GM12892 (cell line): ENCODE measurements around the gene PADI1.

ENCODE experiments used
- POLR2A ChIP-seq: IDR thresholded peaks from 2 replicates; pipeline ENCODE4 v1.6.1; 2011; ENCODE audit warnings: low read depth, low read length, control low read depth
- POLR2AphosphoS5 ChIP-seq: IDR thresholded peaks from 2 replicates; pipeline ENCODE4 v1.6.1; 2011; ENCODE audit warnings: low read depth, low read length, control low read depth
- TAF1 ChIP-seq: IDR thresholded peaks from 2 replicates; pipeline ENCODE4 v1.6.1; 2011; ENCODE audit warnings: low read depth, mild to moderate bottlenecking, control low read depth, low read length, borderline replicate concordance

- TF ChIP-seq POLR2A (no peak), POLR2AphosphoS5 (no peak), TAF1 (no peak)
Observed at GRCh38 chr1:17185485-17185860, 19.5 kb upstream of the PADI1 start.
